NB4 (cell line): ENCODE data around the gene GABBR2.

ENCODE experiments used
- DNase-seq: peaks from one replicate; pipeline ENCODE4 v3.0.0; 2010; ENCODE audit warnings: low read depth
- H3K4me3 ChIP-seq: one replicate; pipeline ENCODE4 v1.5.1; 2011; ENCODE audit warnings: mild to moderate bottlenecking, low read depth, low read length, moderate library complexity
- CTCF ChIP-seq: IDR thresholded peaks from one replicate; pipeline ENCODE4 v1.5.1; 2012; ENCODE audit warnings: low read depth, low read length
- MAX ChIP-seq: IDR thresholded peaks from 2 replicates; pipeline ENCODE4 v1.6.1; 2011; ENCODE audit warnings: low read depth, low read length
- MYC ChIP-seq: IDR thresholded peaks from 2 replicates; pipeline ENCODE4 v1.6.1; 2011; ENCODE audit warnings: low read depth, low read length
- POLR2A ChIP-seq: IDR thresholded peaks from 2 replicates; pipeline ENCODE4 v1.6.1; 2011; ENCODE audit warnings: mild to moderate bottlenecking; ENCODE audit not compliant: insufficient read length; ENCODE audit errors: extremely low read depth

Gene GABBR2

GRCh38 chr9:98378206-98378780 is 330.4 kb downstream of the GABBR2 start:
- TF ChIP-seq POLR2A (no peak), MYC (no peak), MAX (no peak), CTCF (no peak)
- DNase-seq: no peak
- no peak overlapping the region for H3K4me3 ChIP-seq

- DNase-seq: peak; percentile 21
Observed at GRCh38 chr9:98375138-98375726, 333.5 kb downstream of the GABBR2 start.

GRCh38 chr9:98374385-98375051 is 334.2 kb downstream of the GABBR2 start:
- no peak for TF ChIP-seq POLR2A
- TF ChIP-seq MAX: no peak
- no peak for TF ChIP-seq CTCF
- TF ChIP-seq MYC: no peak
- no peak for DNase-seq
- H3K4me3 ChIP-seq: no peak overlapping the region

More at GRCh38 chr9:98375138-98375726, 333.5 kb downstream of the GABBR2 start:
- H3K4me3 ChIP-seq: no peak overlapping the region
- TF ChIP-seq MAX (no peak), MYC (no peak), CTCF (no peak), POLR2A (no peak)

- TF ChIP-seq MYC (no peak), CTCF (no peak), MAX (no peak), POLR2A (no peak)
- no peak for DNase-seq
- no peak overlapping the region for H3K4me3 ChIP-seq
Observed at GRCh38 chr9:98373609-98374008, 335.1 kb downstream of the GABBR2 start.

GRCh38 chr9:98372077-98372836 is 336.5 kb downstream of the GABBR2 start:
- no peak for DNase-seq
- no peak for TF ChIP-seq MAX
- TF ChIP-seq MYC: no peak
- TF ChIP-seq POLR2A: no peak
- no peak for TF ChIP-seq CTCF

More at GRCh38 chr9:98372077-98372836, 336.5 kb downstream of the GABBR2 start:
- no peak overlapping the region for H3K4me3 ChIP-seq
